ENCODE measurements around the gene MRPL54.
"Not testable (repeated sequence)": the region's sequence is repeated elsewhere in the genome, so short reads cannot be mapped to it uniquely, and the experiment has no call there.

Gene MRPL54

DNA sequence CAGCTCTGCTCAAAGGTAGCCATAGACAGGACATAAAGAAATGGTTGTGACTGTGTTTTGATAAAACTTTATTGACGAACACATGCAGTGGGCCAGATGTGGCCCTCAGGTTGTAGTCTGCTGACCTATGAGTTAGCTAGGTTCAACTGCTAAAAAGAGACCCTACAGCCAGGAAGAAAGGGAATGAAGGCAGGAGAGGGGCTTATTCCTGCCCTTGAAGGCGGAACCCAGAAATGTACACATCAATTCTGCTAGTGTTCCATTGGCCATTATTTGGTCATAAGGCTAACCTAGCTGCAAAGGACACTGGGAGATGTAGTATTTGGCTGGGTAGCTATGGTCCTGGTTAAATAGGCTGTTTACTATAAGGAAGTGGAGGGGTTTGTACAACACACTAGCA is 19.0 kb upstream of the MRPL54 start:
- DNase-seq = no peak

DNA sequence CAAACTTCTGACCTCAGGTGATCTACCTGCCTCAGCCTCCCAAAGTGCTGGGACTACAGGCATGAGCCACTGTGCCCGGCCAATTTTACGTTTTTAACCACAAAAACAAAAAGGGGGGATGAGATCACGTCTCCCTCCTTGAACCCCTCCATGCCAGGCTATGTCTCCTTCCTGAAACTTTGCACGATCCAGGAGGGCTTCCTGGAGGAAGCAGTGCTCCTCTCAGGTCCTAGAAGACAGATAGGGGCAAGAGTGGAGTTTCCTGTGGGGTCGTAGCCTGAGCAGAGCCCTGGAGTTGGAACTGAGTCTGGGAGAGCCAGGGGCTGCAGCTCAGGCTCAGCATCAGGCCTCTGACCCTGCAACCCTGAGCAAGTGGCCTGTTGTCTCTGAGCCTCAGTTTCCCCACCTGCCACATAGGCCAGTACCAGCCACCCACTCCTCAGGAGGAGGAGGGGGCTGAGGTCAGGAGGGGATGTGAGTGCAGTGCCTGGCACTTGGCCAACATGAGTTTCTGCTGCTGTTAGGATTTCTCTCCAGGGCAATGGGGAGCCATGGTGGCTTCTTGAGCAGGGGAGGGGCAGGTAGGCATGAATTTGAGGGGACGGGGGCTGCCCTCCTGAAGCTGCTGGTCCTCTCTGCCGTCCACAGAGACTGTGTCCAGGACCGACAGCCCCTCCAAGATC is 17.0 kb upstream of the MRPL54 start:
- no peak for DNase-seq

GRCh38 chr19:3746371-3747056 is 16.0 kb upstream of the MRPL54 start:
- DNase-seq = no peak

- no peak for DNase-seq
Observed at GRCh38 chr19:3748965-3749364, 13.5 kb upstream of the MRPL54 start.

GRCh38 chr19:3750211-3750610 is 12.3 kb upstream of the MRPL54 start:
- no peak for DNase-seq

DNA sequence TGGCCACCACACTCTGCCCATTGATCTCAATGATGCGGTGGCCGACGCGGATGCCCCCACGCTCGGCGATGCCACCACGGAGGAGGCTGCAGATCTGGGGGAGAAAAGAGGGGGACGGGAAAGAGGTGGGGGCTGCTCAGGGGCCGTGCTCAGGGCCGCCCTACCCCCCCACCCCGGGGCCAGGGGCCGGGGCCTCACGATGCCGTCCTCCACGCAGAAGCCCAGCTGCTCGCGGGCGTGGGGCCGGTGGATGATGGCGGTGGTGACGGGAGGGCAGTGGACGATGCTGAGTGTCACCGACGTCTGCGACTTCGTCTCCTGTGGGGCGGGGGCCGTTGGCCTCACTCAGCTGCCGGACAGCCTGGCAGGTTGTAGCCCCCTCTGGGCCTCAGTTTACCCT is 11.2 kb upstream of the MRPL54 start:
- DNase-seq = no peak

DNA sequence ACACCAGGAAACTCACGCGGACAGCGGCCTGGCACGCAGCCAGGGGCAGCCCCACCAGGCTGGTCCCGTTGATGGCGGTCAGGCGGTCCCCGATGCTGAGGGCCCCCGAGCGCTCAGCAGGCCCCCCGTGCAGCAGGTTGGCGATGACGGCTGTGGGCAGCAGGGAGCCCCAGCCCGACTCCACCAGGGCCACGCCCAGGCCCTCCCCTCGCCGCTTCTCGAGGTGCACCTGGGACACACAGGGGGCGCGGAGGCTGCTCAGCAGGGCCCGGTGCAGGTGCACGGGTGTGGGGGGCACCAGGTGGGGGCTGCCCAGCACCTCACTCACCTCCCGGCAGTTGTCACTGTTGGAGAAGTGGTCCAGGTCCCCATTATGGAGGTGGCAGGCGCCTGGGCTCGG is 10.0 kb upstream of the MRPL54 start:
- DNase-seq = no peak

DNA sequence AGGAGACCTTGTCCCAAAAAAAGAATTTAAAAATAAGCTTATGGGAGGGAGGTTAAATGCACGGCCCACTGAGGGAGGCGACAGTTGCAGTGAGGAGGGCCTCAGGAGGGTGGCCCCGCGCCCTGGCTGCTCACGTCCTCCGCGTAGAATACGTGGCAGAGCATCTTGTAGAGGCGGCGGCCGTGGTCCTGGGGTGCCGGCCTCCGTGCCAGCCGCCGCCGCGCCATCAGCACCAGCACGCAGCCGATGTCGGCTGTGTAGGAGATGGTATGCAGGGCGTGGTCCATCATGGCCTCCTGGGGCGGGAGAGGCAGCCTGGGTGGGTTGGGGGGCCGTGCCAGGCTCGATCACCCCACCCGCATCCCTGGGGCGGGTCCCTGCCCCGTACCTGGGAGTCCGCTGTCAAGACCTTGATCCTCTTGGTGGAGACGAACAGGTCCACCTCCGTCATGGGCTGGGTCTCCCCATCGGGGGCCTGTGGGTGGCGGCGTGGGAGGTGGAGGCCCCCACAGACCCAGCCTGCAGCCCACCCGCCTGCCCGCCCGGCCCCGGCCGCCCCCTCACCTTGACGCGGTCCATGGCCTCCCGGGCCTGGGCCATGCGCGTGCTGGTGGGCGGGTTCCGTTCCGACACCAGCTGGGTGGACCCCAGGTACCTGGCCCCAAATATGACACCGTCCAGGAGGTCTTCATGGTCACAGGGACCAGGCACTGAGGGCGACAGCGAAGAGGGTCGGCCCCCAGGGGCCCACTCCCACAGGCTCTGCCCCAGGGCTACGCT is 8.7 kb upstream of the MRPL54 start:
- DNase-seq = no peak

DNA sequence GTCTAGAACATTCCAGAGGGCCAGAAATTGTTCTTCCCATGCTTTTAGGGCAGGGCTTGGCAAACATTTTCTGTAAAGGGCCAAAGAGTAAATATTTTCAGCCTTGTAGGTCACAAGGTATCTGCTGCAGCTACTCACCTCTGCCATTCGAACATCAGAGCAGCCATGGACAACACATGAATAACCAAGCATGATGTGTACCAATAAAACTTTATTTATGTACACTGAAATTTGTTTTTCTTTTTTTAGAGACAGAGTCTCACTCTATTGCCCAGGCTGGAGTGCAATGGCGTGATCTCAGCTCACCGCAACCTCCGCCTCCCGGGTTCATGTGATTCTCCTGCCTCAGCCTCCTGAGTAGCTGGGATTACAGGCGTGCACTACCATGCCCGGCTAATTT is 4.8 kb upstream of the MRPL54 start:
- not testable (repeated sequence) for DNase-seq

- DNase-seq = not testable (repeated sequence)
Observed at GRCh38 chr19:3758297-3758696, 4.2 kb upstream of the MRPL54 start.

- no peak for DNase-seq
Observed at GRCh38 chr19:3759482-3760254, 2.8 kb upstream of the MRPL54 start.

DNA sequence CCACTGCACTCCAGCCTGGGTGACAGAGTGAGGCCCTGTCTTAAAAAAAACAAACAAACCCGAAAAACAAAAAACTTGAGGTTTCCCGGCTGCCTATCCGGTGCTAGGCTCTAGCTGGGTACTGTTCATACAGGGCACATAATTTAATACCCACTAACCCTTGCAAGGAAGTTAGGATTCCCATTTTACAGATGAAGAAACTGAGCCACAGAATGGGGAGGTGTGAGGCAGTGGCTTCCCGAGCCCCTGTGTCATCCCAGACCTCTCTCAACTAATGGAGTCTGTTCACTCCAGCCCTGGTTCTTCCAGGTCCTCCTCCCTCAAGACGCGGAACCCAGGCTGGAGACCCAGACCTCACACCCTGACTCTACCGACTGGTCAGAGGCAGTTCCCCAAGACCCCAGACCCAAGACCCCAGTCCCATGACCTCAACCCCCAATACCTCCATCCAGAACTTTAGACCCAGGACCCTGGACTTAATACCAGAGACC is 1.6 kb upstream of the MRPL54 start:
- DNase-seq = no peak

DNA sequence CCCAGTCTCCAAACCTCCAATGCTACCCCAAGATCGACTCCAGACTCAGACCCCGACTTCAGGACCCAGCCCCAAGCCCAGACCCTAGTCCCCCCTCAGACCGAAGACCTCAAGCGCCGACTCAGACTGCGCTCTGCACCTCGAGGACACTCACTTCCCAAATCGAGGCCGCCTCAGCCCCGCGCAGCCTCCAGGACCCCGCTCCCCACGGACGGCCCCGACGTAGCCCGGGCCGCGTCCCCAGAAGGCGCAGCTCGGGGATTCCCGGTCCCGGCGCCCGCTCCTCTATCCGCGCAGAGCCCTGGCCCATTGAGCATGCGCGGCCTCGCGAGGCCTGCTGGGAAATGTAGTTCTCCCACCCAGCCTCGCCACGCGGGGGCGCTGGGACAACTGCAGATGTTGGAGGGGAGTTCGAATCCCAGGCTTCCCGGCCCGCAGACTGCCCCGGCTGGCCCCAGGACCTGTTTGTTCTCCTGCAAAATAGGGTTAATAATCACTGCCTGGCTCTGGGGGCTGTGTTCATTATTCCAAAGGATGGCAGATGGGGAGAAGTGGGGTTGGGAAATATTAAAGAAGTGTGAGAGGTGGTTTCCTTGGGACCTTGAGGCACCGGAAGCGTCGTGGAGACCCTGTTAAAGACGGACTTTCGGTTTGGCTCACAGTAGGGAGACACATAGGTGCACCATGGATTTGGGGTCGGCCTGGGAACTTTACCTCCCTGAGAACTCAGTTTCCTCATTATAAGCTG is 926 bp upstream of the MRPL54 start, which contains the start of gene APBA3:
APBA3 (minus strand) TSS at position 311 of the 748 bp plus-strand sequence. CDS start 1,428 bp downstream, outside the sequence.
- DNase-seq = peak; percentile 95

GRCh38 chr19:3762130-3762473 is 380 bp upstream of the MRPL54 start:
- DNase-seq = no peak

DNA sequence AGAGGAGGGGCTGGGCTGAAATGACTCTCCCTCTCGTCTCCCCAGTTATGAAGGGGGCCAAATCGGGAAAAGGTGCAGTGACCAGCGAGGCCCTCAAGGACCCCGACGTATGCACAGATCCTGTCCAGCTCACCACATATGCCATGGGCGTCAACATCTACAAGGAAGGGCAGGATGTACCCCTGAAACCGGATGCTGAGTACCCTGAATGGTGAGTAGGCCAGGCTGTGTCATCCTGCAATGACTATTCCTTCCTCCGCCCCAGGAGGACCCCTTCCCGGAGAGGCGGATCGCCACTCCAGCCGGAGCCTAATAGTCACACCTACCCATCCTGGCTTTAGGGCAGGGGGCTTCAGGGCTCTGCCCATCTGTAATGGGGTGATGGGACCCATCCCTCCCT is 2.6 kb downstream of the MRPL54 start:
- no peak for DNase-seq

GRCh38 chr19:3765757-3766156 is 3.3 kb downstream of the MRPL54 start:
- not testable (repeated sequence) for DNase-seq

GRCh38 chr19:3766520-3766919 is 4.0 kb downstream of the MRPL54 start:
- no peak for DNase-seq

- no peak for DNase-seq
Observed at GRCh38 chr19:3767050-3767449, 4.6 kb downstream of the MRPL54 start.

- no peak for DNase-seq
Observed at GRCh38 chr19:3768015-3768747, 5.7 kb downstream of the MRPL54 start.

GRCh38 chr19:3768748-3769099 is 6.2 kb downstream of the MRPL54 start:
- no peak for DNase-seq

DNA sequence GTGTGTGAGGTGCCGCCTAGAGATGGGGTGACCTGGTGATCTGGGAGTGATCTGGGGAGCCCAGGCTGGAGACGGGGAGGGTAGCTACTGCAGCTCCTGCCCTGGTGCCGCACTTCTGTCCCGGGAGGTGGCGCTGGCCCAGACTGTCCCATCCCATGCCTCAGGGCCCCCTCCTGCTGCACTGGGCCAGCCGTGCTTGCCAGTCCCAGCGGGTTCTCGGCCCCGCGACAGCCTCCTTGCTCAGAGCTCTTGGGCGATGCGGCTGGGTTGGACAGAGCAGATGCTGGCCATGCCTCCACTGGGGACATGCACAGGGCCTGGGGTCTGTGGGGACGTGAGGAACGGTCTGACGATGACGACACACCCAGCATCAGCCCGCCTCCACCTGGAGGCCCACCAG is 7.0 kb downstream of the MRPL54 start:
- DNase-seq = no peak

All from NK-92 treated with Interleukin-12 subunit alpha and Interleukin-12 subunit beta, amount 100 ng/mL, for 24 hours (cell line).